ENCODE data around the gene HYKK. TPM values are rescaled to one million over a fixed set of nuclear protein-coding genes. Genes with fewer than 3 reads are reported as not detected.
A peak's percentile ranks its signal among the peaks of the same experiment; 100 is the strongest.

The HYKK gene
- total and polyA plus RNA-seq, 10 of the 15 experiments (the other 5 are each of a cell fraction or from before 2014, with no cell fraction given) = 0.15 to 0.98 (median 0.49) TPM

DNA sequence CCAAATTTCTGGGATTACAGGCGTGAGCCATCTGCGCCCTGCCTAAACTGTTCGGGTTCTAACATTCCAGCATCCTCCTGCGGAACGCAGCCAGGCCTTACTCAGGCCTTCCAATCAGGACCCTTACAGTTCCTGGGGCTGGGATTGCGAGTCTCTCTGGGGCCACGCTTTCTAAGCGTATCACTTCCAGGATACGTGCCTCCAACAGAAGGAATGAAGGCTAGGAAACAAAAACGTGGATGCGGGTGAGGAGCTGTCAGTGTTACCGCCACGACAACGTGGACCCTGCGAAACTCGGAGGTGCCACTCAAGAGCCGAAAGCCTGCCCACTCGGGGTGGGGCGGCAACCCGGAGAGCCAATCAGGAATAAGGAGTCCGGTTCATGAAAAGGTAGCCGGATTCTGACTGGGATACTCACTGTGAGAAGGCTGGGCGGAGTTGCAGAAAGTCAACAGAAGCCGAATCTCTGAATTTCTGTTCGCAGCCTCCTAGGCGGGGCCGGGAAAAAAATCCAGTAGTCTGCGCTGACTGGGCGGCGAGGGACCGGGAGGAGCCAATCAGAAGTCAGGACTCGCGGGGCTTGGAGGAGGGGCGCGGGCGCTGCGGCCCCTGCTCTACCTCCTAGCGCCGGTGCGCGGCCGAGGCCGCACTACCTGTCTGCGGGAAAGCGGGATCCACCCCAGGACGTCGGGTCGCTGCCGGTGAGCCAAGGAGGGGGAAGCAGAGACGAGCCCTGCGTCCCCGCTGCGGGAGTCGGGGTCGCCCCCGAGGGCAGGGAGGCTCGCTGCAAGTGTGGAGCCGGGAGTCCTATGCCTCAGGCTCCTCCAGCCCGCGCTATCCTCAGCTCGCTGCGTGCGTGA, at the start of gene HYKK (continued):
- TF ChIP-seq, protein P1, sequence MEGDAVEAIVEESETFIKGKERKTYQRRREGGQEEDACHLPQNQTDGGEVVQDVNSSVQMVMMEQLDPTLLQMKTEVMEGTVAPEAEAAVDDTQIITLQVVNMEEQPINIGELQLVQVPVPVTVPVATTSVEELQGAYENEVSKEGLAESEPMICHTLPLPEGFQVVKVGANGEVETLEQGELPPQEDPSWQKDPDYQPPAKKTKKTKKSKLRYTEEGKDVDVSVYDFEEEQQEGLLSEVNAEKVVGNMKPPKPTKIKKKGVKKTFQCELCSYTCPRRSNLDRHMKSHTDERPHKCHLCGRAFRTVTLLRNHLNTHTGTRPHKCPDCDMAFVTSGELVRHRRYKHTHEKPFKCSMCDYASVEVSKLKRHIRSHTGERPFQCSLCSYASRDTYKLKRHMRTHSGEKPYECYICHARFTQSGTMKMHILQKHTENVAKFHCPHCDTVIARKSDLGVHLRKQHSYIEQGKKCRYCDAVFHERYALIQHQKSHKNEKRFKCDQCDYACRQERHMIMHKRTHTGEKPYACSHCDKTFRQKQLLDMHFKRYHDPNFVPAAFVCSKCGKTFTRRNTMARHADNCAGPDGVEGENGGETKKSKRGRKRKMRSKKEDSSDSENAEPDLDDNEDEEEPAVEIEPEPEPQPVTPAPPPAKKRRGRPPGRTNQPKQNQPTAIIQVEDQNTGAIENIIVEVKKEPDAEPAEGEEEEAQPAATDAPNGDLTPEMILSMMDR (IDR thresholded peaks at IDR 0.05 in 2 of 3, conservative IDR thresholded peaks at IDR 0.05 in 1 of 3; ENCODE audit: control insufficient read depth in 2 of 3, extremely low read depth in 1 of 3, insufficient read depth in 1 of 3, low read depth in 3 of 3, low read length in 3 of 3) = peak in 1 of 3 experiments; percentile 18; a peak in 1 of 6 replicates
- no peak for TF ChIP-seq JUNB (IDR thresholded peaks at IDR 0.05)
- no peak for TF ChIP-seq POLR2AphosphoS5 (IDR thresholded peaks at IDR 0.05; ENCODE audit: low read length)
- TF ChIP-seq TAF1 (IDR thresholded peaks at IDR 0.05; ENCODE audit: borderline replicate concordance, low read depth, low read length) = no peak
- no peak for TF ChIP-seq CEBPB (IDR thresholded peaks at IDR 0.05; ENCODE audit: borderline replicate concordance in 1 of 2, low read depth in 2 of 2, low read length in 2 of 2)
- no peak for TF ChIP-seq MYB (IDR thresholded peaks at IDR 0.05; ENCODE audit: borderline replicate concordance, low read depth, low read length)
- no peak for TF ChIP-seq ZNF24 (IDR thresholded peaks at IDR 0.05)
- TF ChIP-seq EZH2 (IDR thresholded peaks at IDR 0.05; ENCODE audit: borderline replicate concordance, control insufficient read depth, low read depth, low read length) = no peak
- no peak for TF ChIP-seq RELA (IDR thresholded peaks at IDR 0.05; ENCODE audit: borderline replicate concordance, partially characterized antibody)
- no peak for TF ChIP-seq BRCA1 (IDR thresholded peaks at IDR 0.05; ENCODE audit: low read depth, low read length)
- TF ChIP-seq ESRRA (IDR thresholded peaks at IDR 0.05; ENCODE audit: low read length) = no peak
- no peak for TF ChIP-seq HDGF (IDR thresholded peaks at IDR 0.05)
- TF ChIP-seq, protein P2, sequence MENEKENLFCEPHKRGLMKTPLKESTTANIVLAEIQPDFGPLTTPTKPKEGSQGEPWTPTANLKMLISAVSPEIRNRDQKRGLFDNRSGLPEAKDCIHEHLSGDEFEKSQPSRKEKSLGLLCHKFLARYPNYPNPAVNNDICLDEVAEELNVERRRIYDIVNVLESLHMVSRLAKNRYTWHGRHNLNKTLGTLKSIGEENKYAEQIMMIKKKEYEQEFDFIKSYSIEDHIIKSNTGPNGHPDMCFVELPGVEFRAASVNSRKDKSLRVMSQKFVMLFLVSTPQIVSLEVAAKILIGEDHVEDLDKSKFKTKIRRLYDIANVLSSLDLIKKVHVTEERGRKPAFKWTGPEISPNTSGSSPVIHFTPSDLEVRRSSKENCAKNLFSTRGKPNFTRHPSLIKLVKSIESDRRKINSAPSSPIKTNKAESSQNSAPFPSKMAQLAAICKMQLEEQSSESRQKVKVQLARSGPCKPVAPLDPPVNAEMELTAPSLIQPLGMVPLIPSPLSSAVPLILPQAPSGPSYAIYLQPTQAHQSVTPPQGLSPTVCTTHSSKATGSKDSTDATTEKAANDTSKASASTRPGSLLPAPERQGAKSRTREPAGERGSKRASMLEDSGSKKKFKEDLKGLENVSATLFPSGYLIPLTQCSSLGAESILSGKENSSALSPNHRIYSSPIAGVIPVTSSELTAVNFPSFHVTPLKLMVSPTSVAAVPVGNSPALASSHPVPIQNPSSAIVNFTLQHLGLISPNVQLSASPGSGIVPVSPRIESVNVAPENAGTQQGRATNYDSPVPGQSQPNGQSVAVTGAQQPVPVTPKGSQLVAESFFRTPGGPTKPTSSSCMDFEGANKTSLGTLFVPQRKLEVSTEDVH (IDR thresholded peaks at IDR 0.05; ENCODE audit: low read depth, partially characterized antibody) = no peak
- no peak for TF ChIP-seq TCF7 (IDR thresholded peaks at IDR 0.05; ENCODE audit: borderline replicate concordance)
- TF ChIP-seq HDAC2 (IDR thresholded peaks at IDR 0.05) = no peak
- peak; percentile 53; the same call in 1 of the 2 replicates for TF ChIP-seq LARP7 (IDR thresholded peaks at IDR 0.05)
- TF ChIP-seq, protein P3, sequence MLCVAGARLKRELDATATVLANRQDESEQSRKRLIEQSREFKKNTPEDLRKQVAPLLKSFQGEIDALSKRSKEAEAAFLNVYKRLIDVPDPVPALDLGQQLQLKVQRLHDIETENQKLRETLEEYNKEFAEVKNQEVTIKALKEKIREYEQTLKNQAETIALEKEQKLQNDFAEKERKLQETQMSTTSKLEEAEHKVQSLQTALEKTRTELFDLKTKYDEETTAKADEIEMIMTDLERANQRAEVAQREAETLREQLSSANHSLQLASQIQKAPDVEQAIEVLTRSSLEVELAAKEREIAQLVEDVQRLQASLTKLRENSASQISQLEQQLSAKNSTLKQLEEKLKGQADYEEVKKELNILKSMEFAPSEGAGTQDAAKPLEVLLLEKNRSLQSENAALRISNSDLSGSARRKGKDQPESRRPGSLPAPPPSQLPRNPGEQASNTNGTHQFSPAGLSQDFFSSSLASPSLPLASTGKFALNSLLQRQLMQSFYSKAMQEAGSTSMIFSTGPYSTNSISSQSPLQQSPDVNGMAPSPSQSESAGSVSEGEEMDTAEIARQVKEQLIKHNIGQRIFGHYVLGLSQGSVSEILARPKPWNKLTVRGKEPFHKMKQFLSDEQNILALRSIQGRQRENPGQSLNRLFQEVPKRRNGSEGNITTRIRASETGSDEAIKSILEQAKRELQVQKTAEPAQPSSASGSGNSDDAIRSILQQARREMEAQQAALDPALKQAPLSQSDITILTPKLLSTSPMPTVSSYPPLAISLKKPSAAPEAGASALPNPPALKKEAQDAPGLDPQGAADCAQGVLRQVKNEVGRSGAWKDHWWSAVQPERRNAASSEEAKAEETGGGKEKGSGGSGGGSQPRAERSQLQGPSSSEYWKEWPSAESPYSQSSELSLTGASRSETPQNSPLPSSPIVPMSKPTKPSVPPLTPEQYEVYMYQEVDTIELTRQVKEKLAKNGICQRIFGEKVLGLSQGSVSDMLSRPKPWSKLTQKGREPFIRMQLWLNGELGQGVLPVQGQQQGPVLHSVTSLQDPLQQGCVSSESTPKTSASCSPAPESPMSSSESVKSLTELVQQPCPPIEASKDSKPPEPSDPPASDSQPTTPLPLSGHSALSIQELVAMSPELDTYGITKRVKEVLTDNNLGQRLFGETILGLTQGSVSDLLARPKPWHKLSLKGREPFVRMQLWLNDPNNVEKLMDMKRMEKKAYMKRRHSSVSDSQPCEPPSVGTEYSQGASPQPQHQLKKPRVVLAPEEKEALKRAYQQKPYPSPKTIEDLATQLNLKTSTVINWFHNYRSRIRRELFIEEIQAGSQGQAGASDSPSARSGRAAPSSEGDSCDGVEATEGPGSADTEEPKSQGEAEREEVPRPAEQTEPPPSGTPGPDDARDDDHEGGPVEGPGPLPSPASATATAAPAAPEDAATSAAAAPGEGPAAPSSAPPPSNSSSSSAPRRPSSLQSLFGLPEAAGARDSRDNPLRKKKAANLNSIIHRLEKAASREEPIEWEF (IDR thresholded peaks at IDR 0.05; ENCODE audit: insufficient replicate concordance, low read depth, low read length) = no peak
- TF ChIP-seq NFYA (IDR thresholded peaks at IDR 0.05; ENCODE audit: borderline replicate concordance, low read depth, low read length) = no peak
- TF ChIP-seq FOXM1 (IDR thresholded peaks at IDR 0.05; ENCODE audit: low read depth, low read length) = no peak
- no peak for TF ChIP-seq MEF2A (IDR thresholded peaks at IDR 0.05; ENCODE audit: insufficient read depth, low read depth, low read length)

Measured in GM12878 (cell line).